SIG-M5 treated with dmso at 0.1 percent for 504 hours (cell line): ENCODE results near the gene ARHGAP26.

Experiments used
- DNase-seq: peaks from one replicate; lab custom pipeline; 2025; ENCODE audit not compliant: unreplicated experiment; lab: John Stamatoyannopoulos, UW

The ARHGAP26 gene

GRCh38 chr5:143229426-143229895 is 459.3 kb downstream of the ARHGAP26 start:
- no peak for DNase-seq

GRCh38 chr5:143229896-143230675 is 459.9 kb downstream of the ARHGAP26 start:
- DNase-seq, result no peak

- no peak for DNase-seq
These were observed 460.5 kb downstream of the ARHGAP26 start for GRCh38 chr5:143230676-143230996.

- no peak for DNase-seq
These were observed 461.2 kb downstream of the ARHGAP26 start for GRCh38 chr5:143231416-143231815.

GRCh38 chr5:143231973-143232812 is 462.0 kb downstream of the ARHGAP26 start:
- no peak for DNase-seq

- no peak for DNase-seq
These were observed 462.9 kb downstream of the ARHGAP26 start for GRCh38 chr5:143233031-143233430.

GRCh38 chr5:143234162-143234842 is 464.1 kb downstream of the ARHGAP26 start:
- DNase-seq, result no peak

- DNase-seq, result no peak
These were observed 465.2 kb downstream of the ARHGAP26 start for GRCh38 chr5:143235423-143235822.

- no peak for DNase-seq
These were observed 466.5 kb downstream of the ARHGAP26 start for GRCh38 chr5:143236682-143237081.

- no peak for DNase-seq
These were observed 467.5 kb downstream of the ARHGAP26 start for GRCh38 chr5:143237664-143238063.

GRCh38 chr5:143238620-143239019 is 468.4 kb downstream of the ARHGAP26 start:
- DNase-seq, result no peak

GRCh38 chr5:143239882-143240518 is 469.8 kb downstream of the ARHGAP26 start:
- DNase-seq, result no peak

GRCh38 chr5:143241892-143242291 is 471.7 kb downstream of the ARHGAP26 start:
- DNase-seq, result no peak

- DNase-seq, result no peak
These were observed 472.9 kb downstream of the ARHGAP26 start for GRCh38 chr5:143243103-143243502.

- DNase-seq, result no peak
These were observed 474.0 kb downstream of the ARHGAP26 start for GRCh38 chr5:143244000-143244736.

GRCh38 chr5:143244990-143245389 is 474.8 kb downstream of the ARHGAP26 start:
- no peak for DNase-seq

- peak; percentile 10 for DNase-seq
These were observed 475.9 kb downstream of the ARHGAP26 start for GRCh38 chr5:143245929-143246561.

GRCh38 chr5:143247134-143247815 is 477.1 kb downstream of the ARHGAP26 start:
- DNase-seq, result no peak

GRCh38 chr5:143248391-143248790 is 478.2 kb downstream of the ARHGAP26 start:
- DNase-seq, result no peak
